GM21786 (cell line): ENCODE measurements around the gene SLC39A11.
"Not testable (repeated sequence)": the region's sequence is repeated elsewhere in the genome, so short reads cannot be mapped to it uniquely, and the experiment has no call there.

Experiments
- ATAC-seq: cut with Tn5 transposase; IDR thresholded peaks from one replicate; pipeline ENCODE4 v1.9.1; 2021; ENCODE audit not compliant: unreplicated experiment

Gene SLC39A11

DNA sequence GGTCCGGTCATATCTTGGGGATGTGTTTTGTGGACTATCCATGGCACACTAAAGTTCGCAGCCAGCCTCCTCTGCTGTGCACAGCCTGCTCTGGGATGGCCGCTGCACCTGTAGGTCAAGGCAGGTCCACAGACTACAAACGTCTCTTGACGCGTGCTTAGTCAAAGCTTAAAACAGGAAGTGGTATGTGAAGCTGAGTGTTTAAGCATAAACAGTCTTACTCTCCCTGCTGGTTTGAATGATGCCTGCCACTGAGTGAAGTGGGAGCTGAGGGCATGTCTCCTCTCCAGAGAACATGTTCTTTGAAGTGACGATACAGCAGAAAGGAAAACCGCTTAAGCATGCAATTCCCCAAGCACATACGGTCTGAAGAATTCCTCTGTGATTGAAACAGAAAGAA lies 365.6 kb downstream of the SLC39A11 start:
- ATAC-seq = peak; percentile 85

DNA sequence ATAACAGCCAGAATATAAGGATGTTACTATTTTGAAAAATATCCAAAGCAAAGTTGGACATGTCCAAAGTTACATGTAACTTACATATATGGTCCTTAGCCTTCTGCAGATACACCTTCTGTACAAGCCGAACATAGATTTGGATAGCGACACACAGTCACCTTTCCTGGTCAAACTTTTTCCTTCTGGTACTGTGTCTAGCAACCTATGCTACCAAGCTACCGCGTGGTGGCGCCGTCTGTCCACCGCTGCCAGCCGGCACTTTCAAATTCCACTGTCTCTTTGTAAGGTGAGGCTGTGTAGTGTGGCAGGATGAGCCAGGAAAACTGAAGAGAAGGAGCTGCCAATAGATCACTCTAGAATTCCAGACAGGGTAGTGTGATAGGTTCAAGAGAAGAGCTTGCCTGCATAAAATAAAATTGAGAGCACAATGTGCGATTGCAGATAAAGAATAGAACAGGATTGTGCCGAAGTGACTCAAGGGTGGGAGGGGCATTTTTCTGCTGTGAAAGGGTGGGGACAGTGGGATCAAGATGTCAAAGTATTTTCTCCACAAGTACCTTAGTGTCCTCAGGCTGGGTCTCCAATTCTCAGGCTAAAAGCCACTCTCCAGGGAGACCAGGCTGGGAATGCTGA lies 366.9 kb downstream of the SLC39A11 start:
- peak; percentile 37 for ATAC-seq

DNA sequence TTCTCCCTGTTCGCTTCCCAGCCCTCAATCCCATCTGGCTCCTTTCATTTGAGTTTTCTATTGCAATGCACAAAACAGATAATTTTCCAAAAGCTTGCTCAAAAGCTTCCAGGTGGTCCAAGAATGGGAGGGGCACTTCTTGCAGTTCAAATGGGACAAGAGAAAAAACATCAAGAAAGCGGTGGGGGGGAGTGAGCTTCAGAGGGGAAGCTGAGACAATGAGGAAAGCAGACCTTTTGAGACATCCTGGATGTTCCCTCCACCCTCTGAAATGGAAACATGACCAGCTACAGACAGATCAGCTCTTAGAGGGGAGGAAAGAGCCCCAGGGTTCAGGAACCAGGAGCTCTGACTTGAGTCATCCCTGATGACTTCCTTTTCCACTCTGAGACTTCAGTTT lies 368.2 kb downstream of the SLC39A11 start:
- no peak for ATAC-seq

DNA sequence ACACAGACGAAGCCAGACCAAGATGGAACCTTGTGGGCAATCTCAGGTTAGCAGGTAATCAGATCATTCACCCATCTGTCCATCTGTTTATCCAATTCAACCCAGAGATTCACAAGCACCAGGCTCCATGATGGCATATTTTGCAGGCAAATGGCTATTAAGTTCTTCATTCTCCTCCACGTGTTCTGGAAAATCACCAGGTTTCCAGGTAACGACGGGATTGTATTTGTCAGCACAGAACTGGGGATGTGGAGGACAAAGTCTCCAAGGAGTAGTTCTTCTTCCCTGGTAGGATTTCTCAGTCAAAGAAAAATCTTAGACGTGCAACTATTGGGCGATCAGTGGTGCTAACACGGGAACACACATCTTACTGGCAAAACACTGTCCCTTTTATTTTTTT lies 368.8 kb downstream of the SLC39A11 start:
- ATAC-seq = no peak

DNA sequence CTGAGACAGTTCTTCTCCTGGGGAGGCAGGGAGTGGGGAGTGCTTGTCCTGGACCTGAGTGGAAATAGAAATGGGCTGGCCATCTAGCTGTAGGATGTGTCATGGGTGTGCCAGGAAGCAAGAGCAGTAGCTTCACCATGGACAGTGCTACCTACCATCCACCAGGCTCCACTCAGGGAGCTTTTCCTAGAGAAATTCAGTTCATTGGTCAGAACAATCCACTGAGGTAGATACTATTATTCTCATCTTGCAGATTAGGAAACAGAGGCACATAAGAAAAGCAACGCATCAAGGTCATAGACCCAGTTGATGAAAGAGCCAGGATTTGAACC lies 372.0 kb downstream of the SLC39A11 start:
- ATAC-seq = no peak

DNA sequence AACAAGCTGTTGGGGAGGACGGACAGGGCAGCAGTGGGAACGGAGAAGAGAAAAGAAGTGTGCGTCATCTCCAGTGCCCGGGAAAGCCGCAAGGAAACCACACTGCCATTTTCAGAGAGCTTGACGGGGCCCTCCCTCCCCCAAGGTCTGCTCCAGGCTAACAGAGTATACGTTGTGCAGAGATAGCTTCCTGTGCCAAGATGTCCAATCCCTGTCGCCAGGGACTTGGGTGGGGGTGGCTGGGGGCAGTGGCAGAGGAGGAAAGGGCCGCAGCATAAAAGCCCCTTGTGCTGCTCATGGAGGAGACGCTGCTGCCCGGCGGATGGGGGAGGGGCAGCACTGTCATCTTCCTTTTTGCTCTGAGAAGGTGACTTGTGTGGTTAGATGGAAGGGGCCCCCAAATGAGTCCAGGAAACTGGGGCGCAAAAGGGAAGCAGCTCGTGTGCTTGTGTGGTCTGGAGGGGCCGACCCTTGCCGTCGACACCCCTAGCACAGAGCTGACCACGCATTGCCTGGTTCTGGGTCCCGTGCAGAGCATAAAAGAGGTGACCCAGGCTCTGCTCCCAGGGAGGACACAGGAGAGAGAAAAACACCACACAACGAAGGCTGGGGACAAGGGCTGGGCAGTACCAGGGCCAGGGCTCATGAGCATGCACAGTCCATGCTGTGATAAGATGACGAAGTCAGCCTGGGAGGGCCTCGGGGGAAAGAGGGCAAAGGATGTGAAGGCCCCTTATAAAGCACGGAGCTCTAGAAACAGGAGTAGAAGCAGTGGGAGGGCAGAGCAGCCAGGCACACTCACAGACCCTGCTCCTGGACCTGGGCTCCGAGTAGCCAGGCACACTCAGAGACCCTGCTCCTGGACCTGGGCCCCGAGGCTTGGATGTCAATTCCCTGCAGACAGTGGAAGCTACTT lies 372.7 kb downstream of the SLC39A11 start:
- ATAC-seq = peak; percentile 66

DNA sequence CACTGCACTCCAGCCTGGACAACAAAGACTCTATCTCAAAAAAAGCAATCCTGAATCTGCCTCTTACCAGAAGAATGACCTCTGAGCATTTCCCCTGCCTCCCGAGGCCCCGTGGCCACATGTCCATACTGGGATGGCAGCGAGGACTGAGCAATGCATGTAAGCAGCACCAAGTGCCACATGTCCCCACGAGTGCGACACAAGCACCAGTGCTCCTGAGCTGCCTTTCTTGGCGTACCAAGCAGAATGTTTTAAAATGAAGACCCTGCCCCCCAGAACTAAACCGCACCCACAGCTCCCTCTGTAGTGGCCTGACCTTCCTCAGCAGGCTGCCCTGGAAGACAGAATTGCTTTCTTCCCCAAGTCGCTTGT lies 373.3 kb downstream of the SLC39A11 start:
- no peak for ATAC-seq

DNA sequence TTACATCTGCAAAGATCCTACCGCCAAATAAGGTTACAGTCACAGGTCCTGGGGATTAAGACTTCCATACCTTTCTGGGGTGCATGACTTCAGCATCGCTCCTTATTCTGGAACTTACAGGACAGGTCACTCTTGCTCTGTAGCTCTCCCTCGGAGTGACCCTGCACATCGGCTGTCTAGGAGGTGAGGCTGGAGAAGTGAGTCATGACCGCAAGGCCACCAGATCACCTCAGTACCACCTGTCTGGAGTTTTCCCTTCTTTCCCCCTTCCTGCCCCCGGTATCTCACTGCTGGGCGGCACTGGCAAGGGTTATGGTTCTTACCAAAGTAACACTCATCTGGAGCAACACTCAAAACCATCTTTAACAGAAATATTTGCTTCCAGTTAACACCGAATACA lies 374.8 kb downstream of the SLC39A11 start:
- ATAC-seq = no peak

DNA sequence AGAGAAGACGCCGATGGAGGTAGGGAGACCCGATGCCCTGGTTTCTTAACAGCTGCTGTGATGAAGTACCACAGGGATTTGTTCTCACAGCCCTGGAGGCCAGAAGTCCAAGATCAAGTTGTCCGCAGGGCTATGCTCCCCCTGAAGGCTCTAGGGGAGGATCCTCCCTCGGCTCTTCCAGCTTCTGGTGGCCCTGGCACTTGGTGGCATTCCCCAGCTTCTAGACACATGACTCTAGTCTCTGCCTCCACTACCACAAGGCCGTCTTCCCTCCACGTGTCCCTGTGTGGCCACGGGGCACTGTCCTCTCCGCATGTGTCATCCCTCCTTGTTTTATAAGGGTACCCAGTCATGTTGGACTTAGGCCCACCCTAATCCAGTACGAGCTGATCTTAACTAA lies 375.2 kb downstream of the SLC39A11 start:
- ATAC-seq = no peak

DNA sequence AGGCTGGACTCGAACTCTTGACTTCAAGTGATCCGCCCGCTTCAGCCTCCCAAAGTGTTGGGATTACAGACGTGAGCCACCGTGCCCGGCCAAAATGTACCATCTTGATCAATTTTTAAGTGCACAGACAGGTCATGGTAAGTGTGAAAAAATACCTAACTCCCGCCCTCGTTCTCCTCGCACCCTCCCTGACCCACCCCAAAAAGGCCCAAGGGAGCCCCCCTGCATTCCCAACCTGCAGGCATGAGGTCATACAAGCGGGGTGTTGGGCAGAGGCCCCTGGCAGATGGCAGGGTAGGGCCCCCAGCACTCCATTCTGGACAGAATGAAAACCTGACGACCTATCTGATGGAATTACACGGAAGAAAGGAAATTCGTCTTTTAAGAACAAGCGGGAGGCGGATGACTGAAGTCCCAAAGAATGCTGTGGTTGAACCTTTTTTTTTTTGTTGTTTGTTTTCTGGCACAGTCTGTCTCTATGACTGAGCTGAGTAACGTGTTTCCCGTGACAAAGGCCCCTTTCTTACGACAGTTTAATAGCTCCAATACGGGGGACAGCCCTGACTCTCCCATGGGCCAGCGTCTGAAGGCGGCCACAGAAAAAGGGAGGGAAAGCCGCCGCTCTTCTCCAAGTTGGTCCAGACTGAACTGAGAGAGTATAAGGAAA lies 376.4 kb downstream of the SLC39A11 start:
- ATAC-seq = no peak

DNA sequence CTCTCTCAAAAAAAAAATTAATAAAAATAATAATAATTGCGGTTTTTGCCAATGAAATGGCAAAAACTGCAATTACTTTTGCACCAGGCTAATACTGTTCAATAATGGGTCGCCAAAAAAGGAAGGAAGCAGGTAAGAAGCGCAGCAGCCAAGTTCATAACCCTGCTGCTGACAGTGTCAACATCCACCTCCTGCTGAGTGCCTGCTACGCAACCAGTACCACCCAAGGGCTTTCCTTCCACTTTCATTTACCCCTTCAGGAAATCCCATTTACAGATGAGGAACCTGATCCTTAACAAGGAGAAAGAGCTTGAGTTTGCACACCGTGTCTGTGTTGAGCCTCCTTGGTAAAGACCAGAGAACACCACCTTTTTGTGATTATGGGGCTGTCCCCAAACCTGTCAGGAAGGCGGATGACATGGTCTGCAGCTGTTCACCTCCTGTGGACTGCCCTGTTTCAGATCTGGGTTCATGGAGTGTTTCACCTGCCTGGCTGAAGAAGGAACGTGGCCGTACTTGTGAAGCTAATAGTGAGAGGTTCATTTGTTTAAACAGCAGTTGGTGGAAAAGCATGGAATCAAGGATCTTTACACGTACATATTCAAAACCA lies 378.0 kb downstream of the SLC39A11 start:
- ATAC-seq = no peak

DNA sequence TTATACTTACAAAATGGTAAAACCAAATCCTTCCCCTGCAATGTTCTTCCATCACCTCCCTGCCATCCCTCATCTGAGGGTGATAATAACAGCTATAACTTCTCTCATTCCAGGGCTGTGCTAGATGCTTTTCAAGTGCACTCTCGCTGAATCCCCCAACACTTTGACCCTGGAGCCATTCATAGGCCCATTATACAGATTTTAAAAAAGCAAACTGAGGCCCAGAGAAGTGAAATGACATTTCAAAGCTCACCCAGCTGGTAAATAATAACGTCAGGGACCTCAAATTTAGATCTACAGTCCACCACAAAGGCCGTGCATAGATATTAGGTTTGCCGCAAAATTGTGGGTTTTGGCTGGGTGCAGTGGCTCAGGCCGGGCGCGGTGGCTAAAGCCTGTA lies 378.8 kb downstream of the SLC39A11 start:
- no peak for ATAC-seq

DNA sequence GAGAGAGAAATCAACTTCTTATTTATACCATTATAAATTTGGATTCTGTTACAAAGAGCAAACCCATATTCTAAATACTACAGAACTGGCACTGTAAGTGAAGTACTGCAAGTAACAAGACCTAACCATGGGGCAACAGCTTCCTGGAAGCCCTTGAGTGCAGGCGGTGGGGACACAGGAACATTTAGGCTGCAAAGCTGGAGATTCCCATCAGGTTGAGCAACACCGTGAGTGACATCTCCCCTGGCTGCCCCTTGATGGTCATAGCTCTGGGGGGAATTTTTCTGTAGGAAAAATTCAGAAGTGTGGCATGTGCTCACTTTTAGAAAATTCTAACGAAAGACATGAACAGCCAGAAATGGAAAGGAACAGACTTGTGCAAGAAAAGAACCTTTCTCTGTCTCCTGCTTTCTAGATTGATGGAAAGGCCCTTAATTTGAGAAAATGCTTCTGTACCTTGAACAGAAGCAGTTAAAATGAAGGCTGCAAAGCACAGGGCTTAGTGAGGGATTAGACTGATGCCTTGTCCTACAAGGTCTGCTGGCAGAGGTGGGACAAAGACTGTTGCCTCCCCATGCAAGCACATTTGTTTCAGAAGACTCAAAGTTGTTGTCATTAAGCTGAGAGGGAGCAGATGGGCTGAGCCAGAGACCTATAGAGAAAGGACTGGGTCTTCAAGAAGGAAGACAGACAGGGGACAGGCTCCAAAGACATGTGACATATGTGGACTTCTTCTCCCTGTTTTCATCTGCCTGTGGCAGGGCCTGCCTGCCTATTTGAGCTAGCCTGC lies 380.8 kb downstream of the SLC39A11 start:
- ATAC-seq = no peak

DNA sequence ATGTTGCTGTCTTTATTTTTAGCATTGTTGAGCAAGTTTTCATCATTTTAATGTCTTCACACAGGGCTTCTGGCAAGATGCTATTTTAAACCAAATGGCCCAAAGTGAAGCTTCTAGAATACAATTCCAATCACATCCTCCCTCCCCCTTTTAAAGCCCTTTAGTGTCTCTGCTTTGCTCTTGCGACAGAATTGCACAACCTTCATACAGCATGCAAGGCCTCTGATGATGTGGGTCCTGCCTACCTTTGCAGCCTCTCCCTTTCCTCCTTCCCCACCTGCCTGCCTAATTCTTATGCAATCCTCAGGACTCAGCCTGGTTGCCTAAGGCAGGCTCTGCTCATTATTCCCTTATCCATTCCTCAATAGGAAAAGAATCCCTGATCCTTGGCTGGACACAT lies 381.7 kb downstream of the SLC39A11 start:
- no peak for ATAC-seq

DNA sequence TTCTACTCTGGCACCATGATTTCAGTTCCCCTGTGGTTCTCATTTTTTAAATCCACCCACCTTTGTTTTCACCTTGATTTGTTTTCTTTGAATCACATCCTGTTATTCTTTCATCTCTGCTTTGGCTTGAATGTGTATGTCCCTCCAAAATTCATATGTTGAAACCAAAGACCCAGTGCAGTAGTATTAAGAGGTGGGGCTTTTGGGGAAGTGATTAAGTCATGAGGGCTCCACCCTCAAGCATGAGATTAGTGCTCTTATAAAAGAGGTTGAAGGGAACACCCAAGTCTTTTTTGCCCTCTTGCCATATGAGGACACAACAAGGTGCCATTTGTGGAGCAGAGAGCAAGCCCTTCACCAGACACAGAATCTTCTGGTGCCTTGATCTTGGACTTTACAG lies 382.3 kb downstream of the SLC39A11 start:
- no peak for ATAC-seq

DNA sequence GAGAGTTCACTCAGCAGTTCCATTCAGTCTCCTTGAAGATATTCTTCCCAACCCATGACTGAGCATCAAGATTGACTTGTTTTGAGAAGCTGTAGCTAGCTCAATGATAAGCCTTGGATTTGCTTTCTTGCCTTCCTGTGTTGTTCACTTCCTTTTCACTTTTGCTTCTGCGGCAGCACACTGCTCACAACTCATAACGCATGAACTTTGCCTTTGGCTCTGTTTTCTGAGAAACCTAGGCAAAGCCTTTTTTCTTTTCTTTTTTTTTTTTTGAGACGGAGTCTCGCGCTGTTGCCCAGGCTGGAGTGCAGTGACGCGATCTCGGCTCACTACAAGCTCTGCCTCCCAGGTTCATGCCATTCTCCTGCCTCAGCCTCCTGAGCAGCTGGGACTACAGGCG lies 383.8 kb downstream of the SLC39A11 start:
- not testable (repeated sequence) for ATAC-seq

DNA sequence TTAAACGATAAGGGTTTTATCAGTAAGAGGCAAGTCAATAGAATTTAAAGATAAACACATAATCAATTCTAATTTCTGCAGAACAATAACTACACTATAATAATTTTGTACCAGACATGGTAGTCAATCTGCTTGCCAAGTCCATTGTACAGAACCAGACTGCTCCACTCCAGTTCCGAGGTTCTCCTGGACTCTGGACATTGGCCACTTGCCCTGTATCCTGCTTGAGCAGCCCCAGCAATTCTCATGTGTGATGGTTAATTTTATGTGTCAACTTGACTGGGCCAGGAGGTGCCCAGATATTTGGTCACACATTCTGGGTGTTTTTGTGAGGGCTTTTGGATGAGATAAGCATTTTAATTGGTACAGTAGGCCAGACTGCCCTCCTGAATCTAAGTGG lies 384.6 kb downstream of the SLC39A11 start:
- no peak for ATAC-seq

DNA sequence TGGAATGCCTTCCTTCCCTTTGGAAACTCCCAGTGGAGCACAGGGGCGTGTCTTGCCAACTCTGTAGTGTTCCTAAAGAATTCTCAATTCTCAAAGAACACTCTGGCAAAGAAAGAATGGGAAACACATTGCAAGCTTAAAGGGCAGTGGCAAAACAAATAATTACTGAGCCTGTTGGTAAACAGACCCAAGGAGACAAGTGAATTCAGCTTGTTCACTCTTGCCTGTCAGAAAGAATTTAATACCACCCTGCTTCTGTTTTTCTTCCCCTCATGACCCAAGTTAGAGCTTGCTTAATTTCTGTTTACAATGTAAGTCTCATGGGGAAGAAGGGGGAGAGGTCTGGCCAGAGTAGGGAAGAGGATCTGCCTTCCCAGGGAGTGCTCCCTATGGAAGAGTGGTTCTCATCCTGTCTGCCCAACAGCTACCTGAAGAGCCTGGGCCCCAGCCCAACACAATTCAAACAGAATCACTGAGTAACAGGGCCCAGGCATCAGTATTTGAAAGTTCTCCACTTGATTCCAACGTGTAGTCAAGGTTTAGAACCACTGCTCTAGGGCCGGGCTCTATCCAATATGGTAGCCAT lies 386.0 kb downstream of the SLC39A11 start:
- ATAC-seq = no peak

DNA sequence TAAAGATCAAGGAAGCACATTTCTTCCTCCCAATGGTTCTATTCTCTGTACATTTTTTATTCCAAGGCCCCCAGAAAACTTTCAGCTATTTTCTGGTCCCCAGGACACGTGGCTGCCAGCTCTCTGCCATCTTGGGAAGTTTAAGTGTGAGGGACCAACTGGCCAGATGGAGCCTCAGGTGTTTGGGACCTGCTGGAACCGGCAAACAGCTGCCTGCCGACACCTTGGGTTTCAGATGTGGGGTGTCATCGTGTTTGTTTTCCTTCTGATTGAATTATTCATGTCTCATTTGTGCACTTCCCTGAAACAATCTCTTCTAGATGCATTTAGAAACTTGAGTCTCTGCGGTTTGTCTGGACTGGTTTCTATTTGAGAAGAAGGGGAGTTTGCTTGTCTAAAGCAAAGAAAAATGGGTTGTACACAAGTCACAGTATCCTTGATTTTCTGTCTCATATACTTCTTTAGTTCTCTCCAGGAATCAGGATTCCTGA lies 386.5 kb downstream of the SLC39A11 start:
- ATAC-seq = no peak

DNA sequence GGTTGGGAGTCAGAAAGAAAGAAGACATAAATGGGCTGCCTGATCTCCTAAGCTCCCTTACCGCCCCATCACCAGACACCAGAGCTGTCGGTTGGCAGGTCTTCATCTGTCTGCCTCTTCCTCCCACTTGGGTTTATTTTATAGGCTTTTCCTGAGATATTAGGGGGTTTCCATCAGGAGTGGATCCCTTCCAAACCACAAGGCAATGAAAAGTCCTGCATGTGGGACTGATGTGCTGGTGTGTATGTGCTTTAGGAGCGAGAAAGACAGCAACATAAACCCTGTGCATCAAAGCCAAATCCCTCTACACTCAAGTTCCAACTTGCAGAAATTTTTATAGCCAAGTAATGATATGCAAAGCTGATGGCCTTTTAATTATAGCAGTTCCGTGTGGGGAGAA lies 389.5 kb downstream of the SLC39A11 start:
- ATAC-seq = no peak
